Keratinocyte (primary cell): ENCODE results near the gene WFS1. TPM values are rescaled to one million over a fixed set of nuclear protein-coding genes. Genes with fewer than 3 reads are reported as not detected.

Experiments
- DNase-seq: peaks from one replicate; pipeline ENCODE4 v3.0.0-alpha.2; 2011; ENCODE audit warnings: low read depth, missing footprints, low spot score
- FAIRE-seq: peaks from 2 replicates; lab custom pipeline; 2011; peaks lifted over from hg19 to GRCh38; lab: Jason Lieb, UNC
- H2AFZ ChIP-seq: 2 replicates; pipeline ENCODE4 v1.6.0; 2012; ENCODE audit warnings: low read length, control low read depth, inconsistent platforms; ENCODE audit not compliant: control insufficient read depth
- H3K27ac ChIP-seq: 2 replicates; pipeline ENCODE4 v1.5.1; 2011; ENCODE audit warnings: low read length; ENCODE audit not compliant: control insufficient read depth, insufficient read depth
- H3K27me3 ChIP-seq: 3 replicates; pipeline ENCODE4 v1.6.0; 2011; ENCODE audit warnings: low read length; ENCODE audit not compliant: control insufficient read depth, insufficient read depth; ENCODE audit errors: extremely low read depth
- H3K36me3 ChIP-seq, 2 experiments: 2 replicates in 1 of 2; 3 replicates in 1 of 2; pipeline ENCODE4 v1.5.1; 2011; ENCODE audit warnings: low read length in 2 of 2, mild to moderate bottlenecking in 1 of 2; ENCODE audit not compliant: control insufficient read depth in 2 of 2, insufficient read depth in 2 of 2; ENCODE audit errors: extremely low read depth in 1 of 2
- H3K4me1 ChIP-seq: 3 replicates; pipeline ENCODE4 v1.5.1; 2011; ENCODE audit warnings: low read length; ENCODE audit not compliant: control insufficient read depth, insufficient read depth; ENCODE audit errors: extremely low read depth
- H3K4me2 ChIP-seq: 3 replicates; pipeline ENCODE4 v1.6.0; 2011; ENCODE audit warnings: low read depth, low read length; ENCODE audit not compliant: control insufficient read depth, insufficient read depth; ENCODE audit errors: extremely low read depth
- H3K4me3 ChIP-seq, 3 experiments: fragments of 200-600 bp in 1 of 3; sonication (generic) in 1 of 3; 2 replicates in 2 of 3; 3 replicates in 1 of 3; pipeline ENCODE4 v1.5.1; 2011 to 2016; ENCODE audit warnings: low read length in 3 of 3, mild to moderate bottlenecking in 3 of 3, control low read depth in 2 of 3, inconsistent platforms in 1 of 3, low read depth in 1 of 3, mixed read lengths in 1 of 3, mixed run types in 1 of 3, moderate library complexity in 1 of 3; ENCODE audit not compliant: control insufficient read depth in 2 of 3, insufficient read depth in 2 of 3; ENCODE audit errors: extremely low read depth in 1 of 3
- H3K79me2 ChIP-seq: 2 replicates; pipeline ENCODE4 v1.6.0; 2012; ENCODE audit warnings: low read length; ENCODE audit not compliant: control insufficient read depth, insufficient read depth
- H3K9ac ChIP-seq: 3 replicates; pipeline ENCODE4 v1.6.0; 2011; ENCODE audit warnings: low read length; ENCODE audit not compliant: control insufficient read depth, insufficient read depth; ENCODE audit errors: extremely low read depth
- H3K9me1 ChIP-seq: 3 replicates; pipeline ENCODE4 v1.6.0; 2011; ENCODE audit warnings: low read length; ENCODE audit not compliant: control insufficient read depth, insufficient read depth; ENCODE audit errors: extremely low read depth
- H3K9me3 ChIP-seq: 2 replicates; pipeline ENCODE4 v1.5.1; 2012; ENCODE audit warnings: low read depth, low read length; ENCODE audit not compliant: control insufficient read depth
- H4K20me1 ChIP-seq: 3 replicates; pipeline ENCODE4 v1.6.0; 2011; ENCODE audit warnings: low read length; ENCODE audit not compliant: control insufficient read depth, insufficient read depth; ENCODE audit errors: extremely low read depth
- CTCF ChIP-seq, 3 experiments: IDR thresholded peaks in 1 of 3; conservative IDR thresholded peaks in 1 of 3; optimal IDR thresholded peaks in 1 of 3; 2 replicates in 2 of 3; 3 replicates in 1 of 3; pipeline versions ENCODE3 to v1.5.1; 2011; ENCODE audit warnings: low read length in 3 of 3, mild to moderate bottlenecking in 3 of 3, moderate library complexity in 2 of 3, control low read depth in 1 of 3, inconsistent platforms in 1 of 3; ENCODE audit not compliant: insufficient read depth in 2 of 3; ENCODE audit errors: extremely low read depth in 1 of 3
- EZH2 ChIP-seq: IDR thresholded peaks from one replicate; pipeline ENCODE4 v1.6.1; 2012; ENCODE audit warnings: inconsistent platforms, mild to moderate bottlenecking, low read length, moderate library complexity
- dilution Hi-C: fragments of 300-500 bp; cut with MboI; formaldehyde crosslinking; loops from one replicate; pipeline ENCODE4 v1.7.0; 2020; ENCODE audit warnings: low sequenced_read_pairs; ENCODE audit not compliant: extremely low pct_ligation_motif_present
- polyA plus RNA-seq, 5 experiments: library from polyadenylated mRNA; depleted of rRNA in 3 of 5; stranded (reverse) in 3 of 5; stranded (forward) in 1 of 5; unstranded in 1 of 5; fragments of >200 nt; gene quantifications; 1 replicate in 1 of 5; 2 replicates in 3 of 5; 3 replicates in 1 of 5; pipeline versions ENCODE4 v1.2.1 to v1.2.3, GENCODE V29; 2011 to 2012; ENCODE audit warnings: missing spikeins in 2 of 5, low read depth in 1 of 5, low replicate concordance in 1 of 5

The WFS1 gene
- polyA plus RNA-seq, 1 donor (not counting 4 experiments of a cell fraction or from before 2014, with no cell fraction given) = 7.0 TPM

GRCh38 chr4:6256141-6256540 is 13.5 kb upstream of the WFS1 start:
- Histone ChIP-seq H2AFZ (no peak overlapping the region), H3K4me1 (no peaks in the 10 kb centered on the region), H3K27me3 (no peaks in the 10 kb centered on the region), H3K36me3 (no peaks in the 10 kb centered on the region), H3K9me1 (no peaks in the 10 kb centered on the region), H3K9ac (no peak overlapping the region), H3K79me2 (no peaks in the 10 kb centered on the region), H4K20me1 (no peaks in the 10 kb centered on the region), H3K9me3 (no peaks in the 10 kb centered on the region), H3K4me2 (no peak overlapping the region), H3K4me3 (no peak overlapping the region), H3K27ac (no peak overlapping the region)
- TF ChIP-seq EZH2 = no peak
- DNase-seq = no peak
- no peak for FAIRE-seq
- dilution Hi-C loops = no loop called here

- TF ChIP-seq CTCF (optimal IDR thresholded peaks at IDR 0.05 in 1 of 3, IDR thresholded peaks at IDR 0.05 in 1 of 3, conservative IDR thresholded peaks at IDR 0.05 in 1 of 3; ENCODE audit: extremely low read depth in 1 of 3, insufficient read depth in 2 of 3, low read length in 3 of 3) = no peak
- no peak for TF ChIP-seq EZH2
- no peaks in the 10 kb centered on the region for H4K20me1 ChIP-seq
- FAIRE-seq = no peak
- no peak for DNase-seq
- no peak overlapping the region for H2AFZ ChIP-seq
- H3K79me2 ChIP-seq = no peaks in the 10 kb centered on the region
- no peak overlapping the region for H3K4me2 ChIP-seq
- H3K4me3 ChIP-seq = no peak overlapping the region
- H3K4me1 ChIP-seq = no peaks in the 10 kb centered on the region
- no peaks in the 10 kb centered on the region for H3K9me3 ChIP-seq
- H3K36me3 ChIP-seq = no peaks in the 10 kb centered on the region
- no peaks in the 10 kb centered on the region for H3K27me3 ChIP-seq
- H3K9ac ChIP-seq = no peak overlapping the region
- no peaks in the 10 kb centered on the region for H3K9me1 ChIP-seq
- no peak overlapping the region for H3K27ac ChIP-seq
- dilution Hi-C loops = no loop called here
Observed at GRCh38 chr4:6257247-6258025, 12.2 kb upstream of the WFS1 start.

GRCh38 chr4:6258026-6258360 is 11.7 kb upstream of the WFS1 start:
- TF ChIP-seq CTCF (optimal IDR thresholded peaks at IDR 0.05 in 1 of 3, IDR thresholded peaks at IDR 0.05 in 1 of 3, conservative IDR thresholded peaks at IDR 0.05 in 1 of 3; ENCODE audit: extremely low read depth in 1 of 3, insufficient read depth in 2 of 3, low read length in 3 of 3) = no peak
- no peak for TF ChIP-seq EZH2
- no peak overlapping the region for H3K9ac ChIP-seq
- no peak for FAIRE-seq
- H3K36me3 ChIP-seq = no peaks in the 10 kb centered on the region
- no peaks in the 10 kb centered on the region for H3K4me1 ChIP-seq
- H3K4me2 ChIP-seq = no peak overlapping the region
- no peak overlapping the region for H3K27ac ChIP-seq
- H3K9me3 ChIP-seq = no peaks in the 10 kb centered on the region
- no peak overlapping the region for H3K4me3 ChIP-seq
- H3K27me3 ChIP-seq = no peaks in the 10 kb centered on the region
- DNase-seq = no peak
- dilution Hi-C loops = no loop called here
- H2AFZ ChIP-seq = no peak overlapping the region
- H3K9me1 ChIP-seq = no peaks in the 10 kb centered on the region
- no peaks in the 10 kb centered on the region for H4K20me1 ChIP-seq
- H3K79me2 ChIP-seq = no peaks in the 10 kb centered on the region
